HL-60/S4 treated with phorbol 12-myristate 13-acetate at 8.2 ng/mL for 4 days and 3 days (cell line): ENCODE data around the gene THAP7.

ENCODE experiments used
- in situ Hi-C: fragments of 300-500 bp; cut with MboI; formaldehyde crosslinking; loops from 2 replicates; pipeline ENCODE4 v1.15.0; 2022; ENCODE audit warnings: low sequenced_read_pairs

The THAP7 gene

DNA sequence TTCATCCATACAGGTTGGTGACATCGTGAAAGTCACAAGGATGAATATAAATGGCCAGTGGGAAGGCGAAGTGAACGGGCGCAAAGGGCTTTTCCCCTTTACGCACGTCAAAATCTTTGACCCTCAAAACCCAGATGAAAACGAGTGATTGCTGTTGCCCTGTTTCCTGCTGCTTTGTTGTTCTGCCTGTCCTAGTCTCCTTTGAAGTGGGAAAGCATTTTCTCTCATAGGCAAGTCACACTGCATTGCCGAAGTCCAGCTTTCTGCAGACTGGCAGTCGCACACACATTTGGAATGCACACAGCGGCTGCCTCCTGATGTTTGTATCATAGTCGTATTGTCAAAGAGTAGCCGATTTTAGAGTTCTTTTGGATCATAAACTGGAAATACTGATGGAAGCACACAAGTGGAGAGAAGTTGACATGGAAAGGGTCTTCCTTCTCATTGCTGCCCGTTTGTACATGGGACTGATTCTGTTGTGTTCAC lies 52.2 kb downstream of the THAP7 start:
- in situ Hi-C loops: no loop called here
